HepG2 (cell line): ENCODE data around the gene TBKBP1. TPM values are rescaled to one million over a fixed set of nuclear protein-coding genes. Genes with fewer than 3 reads are reported as not detected.

ENCODE experiments used
- ARNTL ChIP-seq: sonication (generic); formaldehyde crosslinking; IDR thresholded peaks from 2 replicates; pipeline ENCODE4 v1.4.0; 2020; ENCODE audit warnings: mild to moderate bottlenecking, missing genetic modification reagents
- ATF2 ChIP-seq: sonication (generic); formaldehyde crosslinking; IDR thresholded peaks from 2 replicates; pipeline ENCODE4 v1.4.0; 2020; ENCODE audit warnings: missing genetic modification reagents
- CCAR2 ChIP-seq: fragments of 200-400 bp; formaldehyde crosslinking; optimal IDR thresholded peaks from 2 replicates; pipeline ENCODE3; 2018; ENCODE audit warnings: low read depth, mild to moderate bottlenecking, low read length, moderate library complexity
- DNMT1 ChIP-seq: sonication (generic); formaldehyde crosslinking; IDR thresholded peaks from 2 replicates; pipeline ENCODE4 v1.5.1; 2020; ENCODE audit warnings: mild to moderate bottlenecking, missing genetic modification reagents
- HDAC2 ChIP-seq: sonication (generic); formaldehyde crosslinking; IDR thresholded peaks from 2 replicates; pipeline ENCODE4 v1.4.0; 2020; ENCODE audit warnings: missing genetic modification reagents
- IRX3 ChIP-seq: sonication (generic); formaldehyde crosslinking; IDR thresholded peaks from 2 replicates; pipeline ENCODE4 v1.8.1; 2023; ENCODE audit warnings: mild to moderate bottlenecking, low read depth, missing genetic modification reagents, borderline replicate concordance
- NCOA5 ChIP-seq: sonication (generic); formaldehyde crosslinking; IDR thresholded peaks from 2 replicates; pipeline ENCODE4 v1.4.0; 2020; ENCODE audit warnings: missing genetic modification reagents
- PATZ1 ChIP-seq: sonication (generic); formaldehyde crosslinking; IDR thresholded peaks from 2 replicates; pipeline ENCODE4 v1.4.0; 2020; ENCODE audit warnings: missing genetic modification reagents
- TEF ChIP-seq: sonication (generic); formaldehyde crosslinking; IDR thresholded peaks from 2 replicates; pipeline ENCODE4 v1.5.0; 2020; ENCODE audit warnings: missing genetic modification reagents
- ZBTB46 ChIP-seq: sonication (generic); formaldehyde crosslinking; IDR thresholded peaks from 2 replicates; pipeline ENCODE4 v1.4.0; 2020; ENCODE audit warnings: mild to moderate bottlenecking, missing genetic modification reagents, borderline replicate concordance
- ZNF121 ChIP-seq: sonication (generic); formaldehyde crosslinking; IDR thresholded peaks from 2 replicates; pipeline ENCODE4 v1.5.0; 2020; ENCODE audit warnings: mild to moderate bottlenecking, missing genetic modification reagents
- ZNF589 ChIP-seq: sonication (generic); formaldehyde crosslinking; conservative IDR thresholded peaks from 2 replicates; pipeline ENCODE4 v1.8.0; 2022; ENCODE audit warnings: mild to moderate bottlenecking, moderate library complexity, missing genetic modification reagents
- polyA plus RNA-seq, 8 experiments: library from polyadenylated mRNA; depleted of rRNA in 3 of 8; stranded (reverse) in 7 of 8; unstranded in 1 of 8; fragments of >200 nt; fragmentation: Illumina TruSeq in 4 of 8; extraction: Trizol in 4 of 8; gene quantifications; 2 replicates each; pipeline versions ENCODE4 v1.2.1 to v1.2.3, GENCODE V29; 2011 to 2016; ENCODE audit warnings: low read depth in 4 of 8, missing spikeins in 1 of 8, mixed read lengths in 1 of 8; ENCODE audit not compliant: insufficient read depth in 1 of 8
- total RNA-seq, 5 experiments: library from RNA; depleted of rRNA; stranded (reverse); fragments of >200 nt; fragmentation: Illumina TruSeq; extraction: Trizol; gene quantifications; 2 replicates each; pipeline ENCODE4 v1.2.3, GENCODE V29; 2016; ENCODE audit warnings: low read depth in 1 of 5
- TF ChIP-seq, protein P1 (sequence below): sonication (generic); formaldehyde crosslinking; IDR thresholded peaks from 2 replicates; pipeline ENCODE4 v1.4.0; 2020; ENCODE audit warnings: missing genetic modification reagents
- TF ChIP-seq, protein P2 (sequence below): sonication (generic); formaldehyde crosslinking; IDR thresholded peaks from 2 replicates; pipeline ENCODE4 v1.9.0; 2021; ENCODE audit warnings: missing genetic modification reagents, mild to moderate bottlenecking, borderline replicate concordance

TBKBP1 gene
- total and polyA plus RNA-seq, 2 of the 13 experiments (the other 11 are each of a cell fraction or from before 2014, with no cell fraction given): 2.6 to 7.0 TPM

GRCh38 chr17:47649153-47649971 lies 44.6 kb upstream of the TBKBP1 start, which contains the start of gene KPNB1 (continued):
- TF ChIP-seq, protein P1, sequence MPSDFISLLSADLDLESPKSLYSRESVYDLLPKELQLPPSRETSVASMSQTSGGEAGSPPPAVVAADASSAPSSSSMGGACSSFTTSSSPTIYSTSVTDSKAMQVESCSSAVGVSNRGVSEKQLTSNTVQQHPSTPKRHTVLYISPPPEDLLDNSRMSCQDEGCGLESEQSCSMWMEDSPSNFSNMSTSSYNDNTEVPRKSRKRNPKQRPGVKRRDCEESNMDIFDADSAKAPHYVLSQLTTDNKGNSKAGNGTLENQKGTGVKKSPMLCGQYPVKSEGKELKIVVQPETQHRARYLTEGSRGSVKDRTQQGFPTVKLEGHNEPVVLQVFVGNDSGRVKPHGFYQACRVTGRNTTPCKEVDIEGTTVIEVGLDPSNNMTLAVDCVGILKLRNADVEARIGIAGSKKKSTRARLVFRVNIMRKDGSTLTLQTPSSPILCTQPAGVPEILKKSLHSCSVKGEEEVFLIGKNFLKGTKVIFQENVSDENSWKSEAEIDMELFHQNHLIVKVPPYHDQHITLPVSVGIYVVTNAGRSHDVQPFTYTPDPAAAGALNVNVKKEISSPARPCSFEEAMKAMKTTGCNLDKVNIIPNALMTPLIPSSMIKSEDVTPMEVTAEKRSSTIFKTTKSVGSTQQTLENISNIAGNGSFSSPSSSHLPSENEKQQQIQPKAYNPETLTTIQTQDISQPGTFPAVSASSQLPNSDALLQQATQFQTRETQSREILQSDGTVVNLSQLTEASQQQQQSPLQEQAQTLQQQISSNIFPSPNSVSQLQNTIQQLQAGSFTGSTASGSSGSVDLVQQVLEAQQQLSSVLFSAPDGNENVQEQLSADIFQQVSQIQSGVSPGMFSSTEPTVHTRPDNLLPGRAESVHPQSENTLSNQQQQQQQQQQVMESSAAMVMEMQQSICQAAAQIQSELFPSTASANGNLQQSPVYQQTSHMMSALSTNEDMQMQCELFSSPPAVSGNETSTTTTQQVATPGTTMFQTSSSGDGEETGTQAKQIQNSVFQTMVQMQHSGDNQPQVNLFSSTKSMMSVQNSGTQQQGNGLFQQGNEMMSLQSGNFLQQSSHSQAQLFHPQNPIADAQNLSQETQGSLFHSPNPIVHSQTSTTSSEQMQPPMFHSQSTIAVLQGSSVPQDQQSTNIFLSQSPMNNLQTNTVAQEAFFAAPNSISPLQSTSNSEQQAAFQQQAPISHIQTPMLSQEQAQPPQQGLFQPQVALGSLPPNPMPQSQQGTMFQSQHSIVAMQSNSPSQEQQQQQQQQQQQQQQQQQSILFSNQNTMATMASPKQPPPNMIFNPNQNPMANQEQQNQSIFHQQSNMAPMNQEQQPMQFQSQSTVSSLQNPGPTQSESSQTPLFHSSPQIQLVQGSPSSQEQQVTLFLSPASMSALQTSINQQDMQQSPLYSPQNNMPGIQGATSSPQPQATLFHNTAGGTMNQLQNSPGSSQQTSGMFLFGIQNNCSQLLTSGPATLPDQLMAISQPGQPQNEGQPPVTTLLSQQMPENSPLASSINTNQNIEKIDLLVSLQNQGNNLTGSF: peak; percentile 83; the same call in 1 of the 2 replicates
- TF ChIP-seq NCOA5: peak; percentile 82; the same call in 1 of the 2 replicates
- peak; percentile 80 for TF ChIP-seq CCAR2
- TF ChIP-seq ARNTL (CRISPR knock-in tag): peak; percentile 86
- TF ChIP-seq PATZ1 (CRISPR knock-in tag): peak; percentile 97
- peak; percentile 98 for TF ChIP-seq ZNF589 (CRISPR knock-in tag)
- peak; percentile 92; the same call in 1 of the 2 replicates for TF ChIP-seq DNMT1 (CRISPR knock-in tag)
- TF ChIP-seq ATF2 (CRISPR knock-in tag): peak; percentile 93
- TF ChIP-seq ZBTB46 (CRISPR knock-in tag): peak; percentile 56; the same call in 1 of the 2 replicates
- TF ChIP-seq TEF (CRISPR knock-in tag): 0 out of 2 replicates have a peak, but pooled peaks have one; percentile 16
- TF ChIP-seq ZNF121 (CRISPR knock-in tag): no peak; the same call in 1 of the 2 replicates
- TF ChIP-seq HDAC2: peak; percentile 82; the same call in 1 of the 2 replicates
- no peak for TF ChIP-seq IRX3 (CRISPR knock-in tag)
- TF ChIP-seq, protein P2, sequence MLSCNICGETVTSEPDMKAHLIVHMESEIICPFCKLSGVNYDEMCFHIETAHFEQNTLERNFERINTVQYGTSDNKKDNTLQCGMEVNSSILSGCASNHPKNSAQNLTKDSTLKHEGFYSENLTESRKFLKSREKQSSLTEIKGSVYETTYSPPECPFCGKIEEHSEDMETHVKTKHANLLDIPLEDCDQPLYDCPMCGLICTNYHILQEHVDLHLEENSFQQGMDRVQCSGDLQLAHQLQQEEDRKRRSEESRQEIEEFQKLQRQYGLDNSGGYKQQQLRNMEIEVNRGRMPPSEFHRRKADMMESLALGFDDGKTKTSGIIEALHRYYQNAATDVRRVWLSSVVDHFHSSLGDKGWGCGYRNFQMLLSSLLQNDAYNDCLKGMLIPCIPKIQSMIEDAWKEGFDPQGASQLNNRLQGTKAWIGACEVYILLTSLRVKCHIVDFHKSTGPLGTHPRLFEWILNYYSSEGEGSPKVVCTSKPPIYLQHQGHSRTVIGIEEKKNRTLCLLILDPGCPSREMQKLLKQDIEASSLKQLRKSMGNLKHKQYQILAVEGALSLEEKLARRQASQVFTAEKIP (CRISPR knock-in tag): no peak
